ENCODE measurements around the gene SLC7A6OS. TPM values are rescaled to one million over a fixed set of nuclear protein-coding genes. Genes with fewer than 3 reads are reported as not detected.

The SLC7A6OS gene
- polyA plus RNA-seq, 3 donors, result 19.8 to 25.4 (median 20.8) TPM

Other genes starting within 250 kb of the SLC7A6OS start
- 10 to 100 TPM; 28.8 to 37.0 (median 35.7) TPM for gene NFATC3, start 225.6 kb downstream of the SLC7A6OS start, polyA plus RNA-seq (ENCODE audit: insufficient read length in 3 of 3)
- gene ESRP2, start 74.8 kb downstream of the SLC7A6OS start, polyA plus RNA-seq (ENCODE audit: insufficient read length in 3 of 3), result 10 to 100 TPM; 23.0 to 40.0 (median 27.1) TPM
- gene PLA2G15, start 65.6 kb downstream of the SLC7A6OS start, polyA plus RNA-seq (ENCODE audit: insufficient read length in 3 of 3), result 10 to 100 TPM; 20.3 to 23.7 (median 23.4) TPM
- 10 to 100 TPM; 13.1 to 17.8 (median 13.9) TPM for gene SLC7A6, start 46.4 kb downstream of the SLC7A6OS start, polyA plus RNA-seq (ENCODE audit: insufficient read length in 3 of 3)
- 10 to 100 TPM; 51.2 to 64.2 (median 52.5) TPM for gene PRMT7, start 73 bp upstream of the SLC7A6OS start, polyA plus RNA-seq (ENCODE audit: insufficient read length in 3 of 3)
- gene SMPD3, start 137.6 kb upstream of the SLC7A6OS start, polyA plus RNA-seq (ENCODE audit: insufficient read length in 3 of 3), result 1 to 10 TPM in 2 of 3 donors, under 1 TPM in 1; 0.96 to 2.5 (median 1.2) TPM
- 10 to 100 TPM; 37.7 to 44.6 (median 39.4) TPM for gene ZFP90, start 228.3 kb upstream of the SLC7A6OS start, polyA plus RNA-seq (ENCODE audit: insufficient read length in 3 of 3)

All from renal cortex interstitium (tissue), 3 donors.